HG03039 (cell line): ENCODE data around the gene NT5C1B.

Source experiments
- ATAC-seq: cut with Tn5 transposase; IDR thresholded peaks from one replicate; pipeline ENCODE4 v1.9.1; 2021; ENCODE audit warnings: mild to moderate bottlenecking, moderate library complexity; ENCODE audit not compliant: unreplicated experiment

Gene NT5C1B

DNA sequence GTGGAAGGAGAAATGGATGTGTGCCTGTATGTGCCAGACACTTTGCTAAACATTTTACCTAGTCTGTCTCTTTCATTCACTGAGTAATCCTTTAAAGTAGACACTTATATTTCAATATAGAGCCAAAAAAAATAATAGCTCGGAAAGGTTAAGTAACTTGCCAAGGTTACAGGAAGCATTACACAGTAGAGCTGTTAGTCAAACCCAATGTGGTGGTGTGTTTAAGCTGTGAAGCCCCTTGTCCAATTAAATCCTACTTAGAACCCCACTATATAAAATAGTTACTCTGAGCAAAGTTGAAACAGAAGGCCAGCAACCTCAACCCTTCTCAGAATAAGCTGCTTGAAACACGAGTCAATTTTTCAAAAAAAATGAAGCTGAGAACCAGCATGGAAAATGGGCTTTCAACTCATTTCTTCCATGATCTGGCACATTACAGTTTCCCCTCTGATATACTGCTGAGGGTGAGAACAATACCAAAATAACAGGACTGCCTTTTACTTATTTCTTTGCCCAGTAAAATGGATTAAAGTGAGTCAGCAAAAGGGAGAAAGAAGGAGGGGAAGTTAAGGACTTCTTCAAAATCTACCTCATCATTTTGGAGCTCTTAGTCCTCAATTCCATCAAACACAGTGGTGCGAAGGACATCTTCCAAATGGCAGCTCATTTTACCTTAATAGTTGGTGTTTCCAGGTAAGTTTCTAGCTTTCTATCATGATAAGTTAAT, 36.9 kb downstream of the NT5C1B start:
- no peak for ATAC-seq

DNA sequence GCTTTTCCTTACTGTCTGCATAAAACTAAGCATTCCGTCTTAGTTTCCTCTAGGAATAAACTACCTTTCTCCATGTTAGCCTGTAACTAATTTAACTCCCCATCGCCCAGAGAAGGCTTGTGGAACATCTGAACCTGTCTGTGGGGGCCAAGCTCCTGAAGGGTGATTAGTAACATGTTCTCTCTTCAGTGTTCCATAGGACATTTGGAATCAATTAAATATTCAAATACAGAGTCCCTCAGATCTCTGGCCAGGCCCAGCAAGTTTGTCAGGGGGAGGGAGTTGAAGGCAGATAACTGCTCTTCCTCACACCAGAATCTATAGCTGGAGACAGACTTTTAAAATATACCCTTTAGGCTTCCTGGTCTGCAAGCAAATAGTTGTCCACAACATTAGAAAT, 37.7 kb downstream of the NT5C1B start:
- no peak for ATAC-seq

DNA sequence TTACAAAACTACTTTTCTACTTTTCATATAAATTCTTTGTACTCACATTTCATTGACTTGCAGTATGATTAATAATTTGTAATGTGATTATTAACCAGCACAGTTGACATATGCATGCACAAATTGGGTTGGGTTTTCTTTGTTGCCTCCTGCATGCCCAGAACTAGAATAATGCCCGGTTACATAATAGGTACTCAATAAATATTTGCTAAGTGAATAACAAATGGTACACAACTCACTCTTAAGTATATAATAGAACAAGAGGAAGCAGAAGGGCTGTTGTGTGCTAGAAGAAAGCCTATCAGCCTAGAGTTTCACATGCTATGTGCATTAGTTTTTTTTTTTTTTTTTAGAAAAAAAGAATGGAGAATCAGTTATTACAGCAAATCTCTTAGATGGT, 38.2 kb downstream of the NT5C1B start:
- no peak for ATAC-seq

DNA sequence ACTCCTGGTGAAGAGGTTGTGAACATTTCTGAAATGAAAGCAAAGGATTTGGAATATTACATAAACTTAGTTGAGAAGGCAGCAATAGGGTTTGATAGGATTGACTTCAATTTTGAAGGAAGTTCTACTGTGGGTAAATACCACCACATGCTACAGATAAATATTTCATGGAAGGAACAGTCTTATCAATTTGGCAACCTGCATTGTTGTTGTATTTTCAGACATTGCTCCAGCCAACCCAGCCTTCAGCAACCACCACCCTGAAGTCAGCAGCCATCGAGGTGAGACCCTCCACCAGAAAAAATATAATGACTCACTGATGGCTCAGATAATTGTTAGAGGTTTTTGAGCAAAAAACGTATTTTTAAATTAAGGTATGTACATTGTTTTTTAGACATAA, 38.9 kb downstream of the NT5C1B start:
- ATAC-seq, result no peak

DNA sequence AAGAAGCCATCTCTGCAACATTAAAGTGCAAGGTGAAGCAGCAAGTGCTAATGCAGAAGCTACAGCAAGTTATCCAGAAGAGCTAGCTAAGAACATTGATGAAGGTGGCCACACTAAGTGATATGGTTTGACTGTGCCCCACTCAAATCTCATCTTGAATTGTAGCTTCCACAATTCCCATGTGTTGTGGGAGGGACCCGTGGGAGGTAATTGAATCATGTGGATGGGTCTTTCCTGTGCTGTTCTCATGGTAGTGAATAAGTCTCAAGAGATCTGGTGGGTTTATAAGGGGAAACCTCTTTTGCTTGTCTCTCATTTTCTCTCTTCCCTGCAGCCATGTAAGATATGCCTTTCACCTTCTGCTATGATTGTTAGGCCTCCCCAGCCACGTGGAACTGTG, 40.3 kb downstream of the NT5C1B start:
- no peak for ATAC-seq

DNA sequence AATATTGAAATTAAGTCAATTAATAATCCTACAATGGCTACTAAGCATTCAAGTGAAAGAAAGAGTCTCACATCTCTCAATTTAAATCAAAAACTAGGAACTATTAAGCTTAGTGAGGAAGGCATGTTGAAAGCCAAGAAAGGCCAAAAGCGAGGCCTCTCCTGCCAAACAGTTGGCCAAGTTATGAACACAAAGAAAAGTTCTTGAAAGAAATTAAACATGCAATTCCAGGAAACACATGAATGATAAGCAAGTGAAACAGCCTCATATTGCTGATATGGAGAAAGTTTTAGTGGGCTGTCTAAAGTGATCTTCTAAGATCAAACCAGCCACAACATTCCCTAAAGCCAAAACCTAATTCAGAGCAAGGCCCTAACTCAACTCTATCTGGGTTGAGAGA, 40.7 kb downstream of the NT5C1B start:
- no peak for ATAC-seq

DNA sequence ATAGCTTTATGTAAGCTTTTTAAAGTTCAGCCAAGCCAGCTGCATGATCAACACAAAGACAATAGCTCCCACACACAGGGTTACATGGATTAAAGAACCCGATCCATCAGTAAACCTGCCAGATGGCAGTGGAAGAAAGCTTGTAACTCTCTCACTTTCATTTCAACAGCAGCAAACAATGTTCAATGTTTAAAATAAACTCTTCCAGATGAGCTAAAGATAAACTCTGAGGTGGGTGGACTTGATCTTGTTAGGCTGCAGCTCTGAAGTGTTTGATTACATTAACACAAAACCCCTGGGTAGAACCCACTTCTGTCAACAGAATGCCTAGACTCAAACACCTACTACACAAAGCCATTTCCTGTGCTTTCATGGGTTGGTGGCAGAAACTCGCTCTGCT, 42.8 kb downstream of the NT5C1B start:
- no peak for ATAC-seq

DNA sequence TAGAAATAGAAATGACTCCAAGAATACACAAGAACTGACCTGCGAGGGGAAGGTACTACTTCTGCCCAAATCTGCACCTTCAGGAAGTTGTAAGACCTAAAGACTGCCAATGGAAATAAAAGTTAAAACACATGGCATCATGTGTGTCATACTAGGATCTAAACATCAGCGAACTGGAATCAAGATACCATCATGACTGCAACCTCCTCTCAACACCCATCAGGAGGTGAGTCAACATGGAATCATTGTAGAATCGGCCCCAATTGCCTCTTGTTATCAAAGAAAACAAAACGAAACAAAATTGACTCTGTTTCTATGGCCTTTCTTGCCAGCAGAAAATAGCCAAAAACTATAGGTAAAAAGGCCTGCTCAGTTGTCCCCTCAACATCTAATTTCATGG, 44.0 kb downstream of the NT5C1B start:
- ATAC-seq, result no peak

DNA sequence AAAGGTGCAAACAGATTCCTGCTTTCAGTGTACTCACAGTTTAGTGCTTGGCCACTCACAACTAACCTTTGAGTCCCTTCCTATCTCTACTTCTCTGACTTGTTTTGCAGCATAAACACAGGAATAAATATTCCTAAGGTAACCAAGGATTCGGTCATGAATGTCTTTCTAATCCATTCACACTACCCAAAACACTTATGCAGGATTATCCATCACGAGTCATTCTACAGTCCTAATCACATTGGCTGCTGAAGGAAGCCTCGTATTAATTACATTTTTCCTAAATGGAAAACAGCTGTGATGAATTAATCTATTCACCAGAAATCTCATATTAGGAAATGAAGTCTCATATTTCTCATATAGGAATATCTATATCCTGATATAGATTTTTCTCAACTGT, 45.2 kb downstream of the NT5C1B start:
- ATAC-seq, result no peak

DNA sequence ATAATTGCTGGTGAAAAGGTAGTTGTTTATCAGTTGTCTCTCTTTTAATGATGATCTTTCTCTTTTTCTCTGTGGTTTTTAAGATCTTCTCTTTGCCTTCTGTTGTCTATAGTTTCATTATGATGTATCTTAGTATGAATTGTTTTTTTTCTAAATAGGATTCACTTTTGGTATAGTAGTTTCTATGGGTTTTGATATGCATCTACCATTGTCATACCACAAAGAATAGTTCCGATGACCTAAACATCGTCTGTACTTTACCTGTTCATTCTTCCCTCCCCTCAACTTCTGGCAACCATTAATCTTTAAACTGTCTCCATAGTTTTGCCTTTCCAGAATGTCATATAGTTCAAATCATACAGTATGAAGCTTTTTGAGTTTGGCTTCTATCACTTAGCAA, 48.5 kb downstream of the NT5C1B start:
- no peak for ATAC-seq

DNA sequence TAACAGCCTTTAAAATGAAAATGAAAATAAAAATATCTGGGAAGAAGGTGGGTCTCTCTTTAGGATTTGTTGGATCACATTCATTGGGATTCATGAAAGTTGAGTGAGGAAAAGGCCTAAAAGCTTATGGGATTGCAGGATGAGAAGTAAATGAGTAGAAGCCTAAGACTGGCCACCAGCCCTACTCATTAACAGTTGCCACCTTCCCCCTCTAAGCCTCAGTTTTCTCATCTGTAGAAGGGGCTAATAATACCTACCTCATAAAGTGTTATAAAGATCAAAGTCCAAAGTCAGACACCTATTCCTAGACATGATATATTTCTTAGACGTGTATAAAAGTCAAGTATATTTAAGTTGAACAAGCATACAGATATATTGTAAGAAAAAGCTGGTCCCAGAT, 52.7 kb downstream of the NT5C1B start:
- no peak for ATAC-seq

DNA sequence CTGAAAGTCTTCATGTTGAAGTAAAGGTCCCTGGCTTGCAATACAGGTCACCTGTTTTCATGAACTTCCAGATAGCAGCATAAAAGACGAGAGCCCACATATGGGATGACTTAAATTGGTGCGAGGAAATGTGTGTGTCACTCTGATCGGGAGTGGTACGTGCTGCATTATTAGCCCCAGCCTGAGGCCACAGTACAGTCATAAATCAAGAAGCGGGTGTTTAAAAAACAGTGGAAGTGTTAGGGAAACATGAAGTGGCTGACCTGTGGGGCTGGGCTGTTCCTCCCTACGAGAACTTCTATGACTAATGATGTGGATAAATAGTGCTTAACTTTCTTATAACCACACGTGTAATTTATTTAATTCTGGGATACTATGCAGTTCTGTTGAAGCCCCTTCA, 53.3 kb downstream of the NT5C1B start:
- no peak for ATAC-seq

DNA sequence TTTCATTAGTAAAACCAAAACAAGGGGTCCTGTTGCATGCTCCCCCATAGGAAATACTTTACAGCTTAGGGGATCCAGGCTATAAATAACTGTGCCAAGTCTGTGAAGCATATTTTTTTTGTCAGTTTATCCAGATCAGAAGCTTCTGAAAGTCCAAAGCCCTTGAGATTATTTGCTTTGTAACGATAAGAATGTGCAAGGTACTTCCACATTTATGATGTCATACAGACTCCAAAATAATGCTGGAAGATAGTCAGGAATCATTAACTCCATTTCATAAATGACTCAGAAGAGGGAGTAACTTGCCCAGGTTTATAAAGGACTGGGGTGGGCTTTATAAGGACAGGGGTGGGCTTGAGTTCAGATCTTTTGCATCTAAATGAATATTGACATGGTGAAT, 58.2 kb downstream of the NT5C1B start:
- ATAC-seq, result no peak

DNA sequence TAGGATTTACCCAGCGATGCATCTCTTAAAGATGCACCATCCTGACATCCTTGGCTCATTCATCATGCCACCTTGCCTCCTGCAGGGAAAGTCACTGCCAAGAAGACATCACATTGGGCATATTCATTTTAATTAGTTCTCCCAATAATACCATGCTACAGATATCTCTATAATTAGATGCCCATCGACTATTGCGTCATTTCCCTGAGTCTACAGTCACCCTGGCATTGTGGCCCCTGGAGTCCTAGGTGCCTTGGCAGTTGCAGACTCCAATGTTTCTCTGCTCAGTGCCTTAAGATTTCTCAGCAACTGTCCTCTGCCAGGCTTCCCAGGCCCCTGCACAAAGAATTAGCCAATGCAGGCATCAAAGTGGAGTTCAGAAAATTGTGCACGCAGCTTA, 61.5 kb downstream of the NT5C1B start:
- ATAC-seq, result no peak

DNA sequence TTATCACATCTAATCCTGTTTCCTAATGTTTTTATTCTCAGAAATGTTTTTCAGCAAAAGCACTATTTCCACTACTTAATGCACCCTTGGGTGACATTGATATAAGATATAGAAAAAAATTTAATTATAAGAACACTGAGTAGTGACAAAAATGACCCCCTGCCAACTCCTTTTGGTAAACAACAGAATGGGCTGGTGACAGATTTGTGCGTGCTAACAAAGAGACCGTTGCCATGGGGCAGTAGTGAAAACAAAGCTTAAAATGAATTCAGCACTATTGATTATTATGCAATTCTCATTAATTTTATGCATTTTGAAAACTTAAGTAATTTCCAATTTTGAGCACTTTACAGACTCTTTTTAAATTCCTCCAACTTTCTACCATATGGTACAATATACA, 62.0 kb downstream of the NT5C1B start:
- ATAC-seq, result no peak

DNA sequence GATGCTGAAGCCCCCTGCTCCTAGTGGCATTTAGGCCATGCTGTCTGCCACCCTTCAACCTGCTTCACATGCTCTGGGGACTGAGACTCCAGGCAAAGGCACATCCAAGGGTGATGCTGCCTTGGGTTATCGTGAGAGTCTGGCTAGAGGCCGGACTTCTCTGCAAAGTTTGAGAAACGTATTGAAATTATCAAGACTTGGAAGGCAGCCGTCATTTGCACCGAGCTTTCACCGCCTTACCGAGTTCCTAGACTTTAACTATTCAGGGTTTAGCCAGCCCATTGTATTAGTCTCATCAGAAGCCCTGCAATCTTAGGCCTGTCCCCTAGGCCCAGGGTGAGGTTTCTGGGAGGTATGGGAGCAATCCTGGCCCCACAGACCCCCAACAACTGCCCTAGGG, 62.9 kb downstream of the NT5C1B start:
- no peak for ATAC-seq

DNA sequence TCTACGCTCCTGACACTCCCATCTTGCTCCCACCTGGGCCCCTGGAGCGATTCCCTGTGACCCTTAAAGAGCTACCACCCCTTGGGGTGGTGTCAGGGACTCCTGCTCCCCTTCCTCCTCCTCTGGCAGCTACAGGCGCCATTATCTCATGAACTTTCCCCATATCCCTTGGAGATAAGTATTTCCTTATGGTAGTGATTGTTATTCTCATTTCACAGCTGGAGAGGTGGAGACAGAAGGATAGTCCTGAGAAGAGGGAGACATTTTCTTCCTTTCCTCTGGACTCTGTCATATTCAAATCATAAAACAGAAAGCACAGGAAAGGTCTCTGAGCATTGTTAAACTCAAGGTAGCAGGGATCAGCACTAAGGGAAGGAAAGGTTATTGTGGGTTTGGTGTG, 63.5 kb downstream of the NT5C1B start:
- ATAC-seq, result no peak

DNA sequence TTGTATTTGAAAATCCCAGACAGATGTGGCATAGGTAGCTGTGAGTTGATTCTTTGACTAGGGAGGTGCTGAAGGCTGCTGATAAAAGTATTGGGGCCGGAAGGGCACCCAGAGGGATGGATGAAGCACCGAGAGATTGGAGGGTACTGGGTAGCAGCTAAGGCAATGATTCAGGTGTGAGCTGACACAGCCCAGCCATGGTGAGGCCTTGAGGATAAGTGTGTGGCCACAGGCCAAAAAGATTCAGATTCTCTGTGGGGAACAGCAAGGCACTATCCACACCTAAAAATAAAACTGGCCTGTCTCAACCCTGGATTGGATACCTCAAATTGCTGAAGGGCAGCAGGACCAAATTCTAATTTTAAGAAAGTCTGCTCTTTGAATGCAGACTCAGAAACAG, 64.1 kb downstream of the NT5C1B start:
- ATAC-seq, result no peak

DNA sequence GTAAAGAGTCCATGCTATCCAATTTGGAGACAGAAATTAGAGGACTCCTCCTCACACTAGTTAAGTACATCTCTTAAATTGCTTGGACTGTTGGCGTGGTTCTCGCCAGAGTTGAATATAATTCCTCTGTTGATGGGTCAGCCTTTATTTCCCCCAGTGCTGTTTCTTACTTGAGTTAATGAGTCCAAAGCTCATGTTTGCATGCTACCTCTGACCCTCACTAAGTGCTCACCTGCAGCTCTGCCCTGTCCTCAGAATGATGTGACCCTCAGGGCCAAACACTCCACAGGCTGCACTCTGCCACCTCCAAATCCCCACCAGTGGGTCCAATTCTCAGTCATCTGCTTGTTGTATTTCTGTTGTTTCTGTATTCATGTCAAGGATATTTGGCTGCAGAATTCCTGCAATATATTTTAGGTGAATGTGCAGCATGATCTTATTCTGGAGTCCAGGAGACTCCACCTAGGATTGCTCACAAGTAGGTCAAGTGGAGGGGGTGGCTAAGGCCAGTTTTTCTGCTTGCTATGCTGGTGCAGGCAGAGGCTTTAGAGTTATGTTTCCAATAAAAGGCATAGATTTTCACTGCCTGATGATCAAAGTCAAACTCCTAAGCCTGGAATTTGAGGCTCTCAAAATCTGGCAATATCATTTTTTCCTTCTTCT, 66.8 kb downstream of the NT5C1B start:
- no peak for ATAC-seq

DNA sequence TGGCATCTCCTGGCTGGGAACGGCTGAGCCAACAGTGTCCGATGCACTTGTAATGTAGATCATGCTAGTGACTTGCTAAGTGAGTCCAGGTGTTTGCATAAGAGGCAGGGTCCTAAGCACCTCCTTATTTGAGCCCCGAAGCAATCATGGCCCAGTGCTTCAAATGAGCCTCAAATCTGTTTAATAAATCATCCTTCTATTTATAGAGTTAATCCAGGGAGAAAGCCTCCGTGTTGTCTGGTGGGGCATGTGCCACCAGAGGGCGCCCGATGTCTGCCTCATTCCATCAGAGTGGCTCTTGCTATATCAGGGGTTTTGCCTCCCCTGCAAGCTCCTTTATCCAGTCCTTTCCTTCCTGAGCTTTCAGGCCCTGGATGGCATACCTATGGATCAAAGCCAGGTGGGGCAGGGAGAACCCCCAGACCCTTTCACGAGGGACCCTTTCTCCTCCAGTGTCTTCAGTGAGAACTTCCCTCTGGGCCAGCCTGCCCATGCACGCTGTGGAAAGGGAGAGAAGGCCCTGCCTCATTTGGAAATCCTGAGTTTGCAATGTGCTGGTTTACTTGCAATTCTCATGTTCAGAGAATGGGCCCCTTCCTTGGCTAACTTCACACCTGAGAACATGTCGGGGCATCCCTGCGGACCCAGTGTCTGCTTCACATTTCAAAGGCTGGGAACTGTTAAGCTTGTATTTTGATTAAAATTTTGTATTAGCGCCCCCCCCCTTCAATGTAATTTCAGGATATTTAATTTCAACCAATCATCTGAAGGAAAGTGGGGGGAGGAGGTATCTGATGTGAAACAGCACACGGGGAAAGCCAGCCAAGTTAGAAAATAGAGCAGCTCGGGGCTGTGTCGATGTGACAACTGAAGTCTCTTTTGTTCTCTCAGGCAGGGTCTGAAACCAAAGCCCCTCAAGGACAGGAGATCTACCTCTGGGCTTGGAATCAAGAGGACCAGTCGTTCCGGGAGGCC, 68.6 kb downstream of the NT5C1B start:
- no peak for ATAC-seq

DNA sequence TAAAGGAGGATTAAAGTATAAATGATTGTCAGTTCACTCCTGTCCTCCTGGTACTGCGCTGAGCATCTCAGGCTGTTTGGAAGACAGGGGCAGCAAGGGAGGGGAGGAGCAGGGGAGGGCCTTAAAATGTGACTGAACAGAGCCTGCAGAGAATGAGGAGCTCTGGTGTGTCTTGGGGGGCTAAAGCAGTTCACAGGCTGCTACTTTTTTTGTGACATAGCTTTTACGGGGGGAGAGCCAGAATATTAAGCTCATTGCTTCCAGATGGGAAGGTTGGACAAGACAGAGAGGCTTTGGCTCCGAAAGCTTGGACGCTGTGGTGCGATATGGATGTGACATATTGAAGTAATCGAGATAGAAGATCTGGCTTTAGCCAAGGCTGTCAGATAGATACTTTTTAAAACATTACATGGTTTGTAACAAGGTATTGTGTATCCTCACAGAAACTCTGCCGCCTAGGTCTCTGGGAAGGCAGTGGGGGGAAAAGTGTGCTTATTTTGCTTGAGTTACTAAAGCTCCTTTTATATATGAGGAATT, 69.4 kb downstream of the NT5C1B start:
- ATAC-seq, result no peak
